Amygdala (tissue), 56 donors: ENCODE results near the gene GAA.

Experiments
- DNase-seq, 56 donors: peaks; one replicate each; lab custom pipeline; 2025; lab: John Stamatoyannopoulos, UW

The GAA gene

DNA sequence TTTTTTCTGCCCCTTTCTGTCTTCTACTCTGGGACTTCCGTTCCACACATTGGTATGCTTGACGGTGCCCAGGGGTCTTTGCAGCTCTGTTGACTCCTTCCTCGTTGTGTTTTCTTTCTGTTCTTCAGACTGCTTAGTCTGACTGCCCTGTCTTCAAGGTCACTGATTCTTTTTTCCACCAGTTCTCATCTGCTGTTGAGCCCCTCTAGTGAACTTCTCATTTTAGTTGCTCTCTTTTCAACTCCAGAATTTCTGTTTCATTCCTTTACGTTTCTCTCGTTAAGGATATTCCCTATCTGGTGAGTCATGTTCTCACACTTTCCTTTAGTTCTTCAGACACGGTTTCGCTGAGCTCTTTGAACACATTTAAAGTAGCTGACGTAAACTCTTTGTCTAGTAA is 13.8 kb downstream of the GAA start:
- no peak for DNase-seq

- no peak for DNase-seq
Measured at GRCh38 chr17:80116276-80116920, 15.0 kb downstream of the GAA start.

DNA sequence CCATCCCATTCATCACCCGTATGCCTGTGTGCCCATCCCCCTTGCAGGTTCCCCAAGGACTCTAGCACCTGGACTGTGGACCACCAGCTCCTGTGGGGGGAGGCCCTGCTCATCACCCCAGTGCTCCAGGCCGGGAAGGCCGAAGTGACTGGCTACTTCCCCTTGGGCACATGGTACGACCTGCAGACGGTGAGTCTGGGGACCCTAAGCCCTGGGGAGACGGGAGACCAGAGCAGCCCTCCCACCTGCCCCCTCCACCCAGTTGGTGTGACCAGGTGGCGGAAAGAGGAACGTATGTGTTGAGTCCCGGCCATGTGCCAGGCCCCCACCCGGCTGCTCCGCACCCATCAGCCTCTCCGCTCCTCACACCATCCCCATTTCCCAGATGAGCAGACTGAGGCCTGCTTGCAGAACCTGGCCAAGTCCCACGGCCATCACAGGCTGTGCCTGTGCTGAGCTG is 15.6 kb downstream of the GAA start:
- DNase-seq: no peak

GRCh38 chr17:80117491-80118401 is 16.4 kb downstream of the GAA start:
- no peak for DNase-seq

DNA sequence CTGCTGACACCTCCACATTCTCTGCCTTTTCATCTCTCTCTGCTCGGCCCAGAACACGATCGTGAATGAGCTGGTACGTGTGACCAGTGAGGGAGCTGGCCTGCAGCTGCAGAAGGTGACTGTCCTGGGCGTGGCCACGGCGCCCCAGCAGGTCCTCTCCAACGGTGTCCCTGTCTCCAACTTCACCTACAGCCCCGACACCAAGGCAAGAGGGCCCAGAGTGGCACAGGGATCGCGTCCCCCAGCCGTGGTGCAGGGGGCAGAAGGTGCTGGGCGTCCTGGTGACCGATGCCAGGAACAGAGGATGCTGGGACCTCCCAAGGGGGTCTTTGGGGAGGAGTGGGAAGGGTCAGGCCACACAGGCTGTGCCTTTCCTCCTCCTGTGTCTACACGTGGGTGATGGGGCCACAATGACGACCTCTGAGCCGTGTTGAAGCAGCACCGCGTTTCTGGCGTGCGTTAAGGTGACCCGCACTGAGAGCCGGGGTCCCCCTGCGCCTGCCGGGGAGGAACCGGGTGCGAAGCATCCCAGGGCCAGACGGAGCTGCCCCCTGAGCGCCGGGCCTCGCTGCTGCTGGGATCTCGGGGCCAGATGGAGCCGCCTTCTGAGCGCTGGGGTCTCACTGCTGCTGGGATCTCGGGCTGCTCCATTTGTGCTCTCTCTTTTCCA is 17.4 kb downstream of the GAA start:
- DNase-seq: no peak

DNA sequence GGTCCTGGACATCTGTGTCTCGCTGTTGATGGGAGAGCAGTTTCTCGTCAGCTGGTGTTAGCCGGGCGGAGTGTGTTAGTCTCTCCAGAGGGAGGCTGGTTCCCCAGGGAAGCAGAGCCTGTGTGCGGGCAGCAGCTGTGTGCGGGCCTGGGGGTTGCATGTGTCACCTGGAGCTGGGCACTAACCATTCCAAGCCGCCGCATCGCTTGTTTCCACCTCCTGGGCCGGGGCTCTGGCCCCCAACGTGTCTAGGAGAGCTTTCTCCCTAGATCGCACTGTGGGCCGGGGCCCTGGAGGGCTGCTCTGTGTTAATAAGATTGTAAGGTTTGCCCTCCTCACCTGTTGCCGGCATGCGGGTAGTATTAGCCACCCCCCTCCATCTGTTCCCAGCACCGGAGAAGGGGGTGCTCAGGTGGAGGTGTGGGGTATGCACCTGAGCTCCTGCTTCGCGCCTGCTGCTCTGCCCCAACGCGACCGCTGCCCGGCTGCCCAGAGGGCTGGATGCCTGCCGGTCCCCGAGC is 17.9 kb downstream of the GAA start:
- no peak for DNase-seq

- no peak for DNase-seq
Measured at GRCh38 chr17:80119839-80120238, 18.5 kb downstream of the GAA start.

DNA sequence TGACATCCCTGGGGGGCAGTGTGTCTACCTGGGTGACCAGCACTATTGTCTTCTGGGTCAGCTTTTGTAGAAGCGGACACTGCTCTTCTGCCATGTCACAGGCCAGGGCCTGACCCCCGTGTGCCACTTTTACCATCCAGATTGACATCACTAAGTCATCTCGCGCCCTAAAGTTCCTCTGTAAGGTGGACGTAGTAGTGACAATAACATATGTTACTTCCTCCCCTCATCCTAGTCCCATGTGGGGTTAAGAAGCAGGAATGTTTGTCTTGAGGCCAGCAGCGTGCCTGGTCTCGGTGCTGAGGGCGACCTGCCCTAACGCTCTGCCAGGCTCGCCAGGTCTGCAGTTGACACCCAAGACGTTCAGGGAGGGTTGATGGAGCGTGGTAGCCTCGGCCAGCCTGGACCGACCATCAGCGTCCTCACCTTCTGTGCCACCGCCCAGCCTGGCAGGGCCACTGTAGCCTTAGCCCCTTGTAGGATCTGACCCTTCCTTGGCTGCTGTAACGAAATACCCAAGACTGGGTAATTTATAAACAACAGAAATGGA is 20.7 kb downstream of the GAA start:
- DNase-seq: no peak

- no peak for DNase-seq
Measured at GRCh38 chr17:80122926-80123505, 21.6 kb downstream of the GAA start.

GRCh38 chr17:80123791-80124190 is 22.4 kb downstream of the GAA start:
- no peak for DNase-seq

GRCh38 chr17:80124351-80124981 is 23.1 kb downstream of the GAA start:
- no peak for DNase-seq

- no peak for DNase-seq
Measured at GRCh38 chr17:80125656-80126448, 24.5 kb downstream of the GAA start.

DNA sequence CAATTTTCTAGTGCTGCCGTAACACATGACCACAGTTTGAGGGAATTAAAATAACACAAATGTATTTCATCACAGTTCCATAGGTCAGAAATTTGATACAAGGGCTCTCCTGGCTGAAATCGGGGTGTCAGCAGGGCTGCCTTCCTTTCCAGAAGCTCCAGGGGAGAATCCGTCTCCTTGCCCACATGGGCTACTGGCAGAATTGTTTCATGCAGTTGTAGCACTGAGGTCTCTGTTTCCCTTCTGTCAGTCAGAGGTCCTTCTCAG is 25.0 kb downstream of the GAA start:
- DNase-seq: no peak

GRCh38 chr17:80129006-80129565 is 27.7 kb downstream of the GAA start:
- DNase-seq: no peak

DNA sequence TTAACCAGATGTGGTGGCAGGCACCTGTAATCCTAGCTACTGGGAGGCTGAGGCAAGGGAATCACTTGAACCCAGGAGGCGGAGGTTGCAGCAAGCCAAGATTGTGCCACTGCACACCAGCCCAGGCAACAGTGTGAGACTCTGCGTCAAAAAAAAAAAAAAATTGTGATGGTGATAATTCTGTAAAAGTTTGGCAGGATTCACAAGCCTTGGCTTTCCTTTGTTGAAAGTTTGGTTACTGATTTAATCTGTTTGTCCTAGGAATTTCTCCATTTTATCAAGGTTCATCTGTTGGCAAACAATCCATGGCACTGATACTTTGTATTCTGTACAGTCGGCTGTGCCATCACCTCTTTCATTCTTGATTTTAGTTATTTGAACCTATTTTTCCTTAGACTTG is 29.6 kb downstream of the GAA start:
- no peak for DNase-seq

GRCh38 chr17:80132906-80133625 is 31.7 kb downstream of the GAA start:
- no peak for DNase-seq

GRCh38 chr17:80133626-80133970 is 32.2 kb downstream of the GAA start:
- no peak for DNase-seq

GRCh38 chr17:80137131-80137530 is 35.8 kb downstream of the GAA start:
- no peak for DNase-seq
